ENCODE data around the gene DLG2.
A peak's percentile ranks its signal among the peaks of the same experiment; 100 is the strongest.

DLG2 gene

GRCh38 chr11:84532364-84532763 lies 1094.8 kb downstream of the DLG2 start:
- Histone ChIP-seq H3F3A (ENCODE audit: insufficient read depth, low read length) (no peaks in the 10 kb centered on the region), H3K27ac (ENCODE audit: low read depth, low read length, poor library complexity, severe bottlenecking) (no peak overlapping the region), H2AFZ (ENCODE audit: low read length) (no peak overlapping the region), H3K9me3 (ENCODE audit: low read length) (no peaks in the 10 kb centered on the region), H3K4me1 (ENCODE audit: insufficient read depth, low read length, severe bottlenecking) (no peaks in the 10 kb centered on the region), H3K9me2 (ENCODE audit: low read depth, low read length) (no peaks in the 10 kb centered on the region), H3K9ac (ENCODE audit: low read length) (no peak overlapping the region), H4K20me1 (ENCODE audit: insufficient read depth, low read length) (no peaks in the 10 kb centered on the region), H3K27me3 (ENCODE audit: insufficient read depth, low read length) (no peaks in the 10 kb centered on the region), H3K79me2 (ENCODE audit: insufficient read depth, low read length) (no peaks in the 10 kb centered on the region), H3K4me3 (ENCODE audit: low read depth, low read length, poor library complexity, severe bottlenecking) (no peak overlapping the region), H3K4me2 (ENCODE audit: low read length) (no peak overlapping the region), H3K36me3 (ENCODE audit: insufficient read depth, low read length) (no peaks in the 10 kb centered on the region)
- no peak for TF ChIP-seq CTCF (IDR thresholded peaks at IDR 0.05; ENCODE audit: low read length)
- no peak for TF ChIP-seq EZH2 (IDR thresholded peaks at IDR 0.05; ENCODE audit: borderline replicate concordance, low read length)

- H3K4me2 ChIP-seq (ENCODE audit: low read length): no peak overlapping the region
- H3K27me3 ChIP-seq (ENCODE audit: insufficient read depth, low read length): no peaks in the 10 kb centered on the region
- H3K9me2 ChIP-seq (ENCODE audit: low read depth, low read length): no peaks in the 10 kb centered on the region
- TF ChIP-seq CTCF (IDR thresholded peaks at IDR 0.05; ENCODE audit: low read length) (no peak), EZH2 (IDR thresholded peaks at IDR 0.05; ENCODE audit: borderline replicate concordance, low read length) (no peak)
- no peaks in the 10 kb centered on the region for H3K4me1 ChIP-seq (ENCODE audit: insufficient read depth, low read length, severe bottlenecking)
- no peak overlapping the region for H2AFZ ChIP-seq (ENCODE audit: low read length)
- no peaks in the 10 kb centered on the region for H3K79me2 ChIP-seq (ENCODE audit: insufficient read depth, low read length)
- no peaks in the 10 kb centered on the region for H3K36me3 ChIP-seq (ENCODE audit: insufficient read depth, low read length)
- H3K27ac ChIP-seq (ENCODE audit: low read depth, low read length, poor library complexity, severe bottlenecking): no peak overlapping the region
- H3K9me3 ChIP-seq (ENCODE audit: low read length): no peaks in the 10 kb centered on the region
- H3F3A ChIP-seq (ENCODE audit: insufficient read depth, low read length): no peaks in the 10 kb centered on the region
- H3K9ac ChIP-seq (ENCODE audit: low read length): no peak overlapping the region
- H4K20me1 ChIP-seq (ENCODE audit: insufficient read depth, low read length): no peaks in the 10 kb centered on the region
- H3K4me3 ChIP-seq (ENCODE audit: low read depth, low read length, poor library complexity, severe bottlenecking): no peak overlapping the region
These were observed 1100.9 kb downstream of the DLG2 start for GRCh38 chr11:84526250-84526649.

- Histone ChIP-seq H3K4me1 (ENCODE audit: insufficient read depth, low read length, severe bottlenecking) (no peaks in the 10 kb centered on the region), H3K4me3 (ENCODE audit: low read depth, low read length, poor library complexity, severe bottlenecking) (no peak overlapping the region), H3K9me3 (ENCODE audit: low read length) (no peaks in the 10 kb centered on the region), H3K27me3 (ENCODE audit: insufficient read depth, low read length) (no peaks in the 10 kb centered on the region), H3K27ac (ENCODE audit: low read depth, low read length, poor library complexity, severe bottlenecking) (no peak overlapping the region), H4K20me1 (ENCODE audit: insufficient read depth, low read length) (no peaks in the 10 kb centered on the region), H3K9me2 (ENCODE audit: low read depth, low read length) (no peaks in the 10 kb centered on the region), H3K9ac (ENCODE audit: low read length) (no peak overlapping the region), H3K79me2 (ENCODE audit: insufficient read depth, low read length) (no peaks in the 10 kb centered on the region), H3K4me2 (ENCODE audit: low read length) (no peak overlapping the region), H3K36me3 (ENCODE audit: insufficient read depth, low read length) (no peaks in the 10 kb centered on the region), H2AFZ (ENCODE audit: low read length) (no peak overlapping the region), H3F3A (ENCODE audit: insufficient read depth, low read length) (no peaks in the 10 kb centered on the region)
- TF ChIP-seq EZH2 (IDR thresholded peaks at IDR 0.05; ENCODE audit: borderline replicate concordance, low read length): no peak
- TF ChIP-seq CTCF (IDR thresholded peaks at IDR 0.05; ENCODE audit: low read length): peak; percentile 57
These were observed 1102.6 kb downstream of the DLG2 start for GRCh38 chr11:84524422-84525051.

All from OCI-LY1 (cell line).